Fibroblast of lung (primary cell): ENCODE data around the gene SMPD2. TPM values are rescaled to one million over a fixed set of nuclear protein-coding genes. Genes with fewer than 3 reads are reported as not detected.

Experiments used
- DNase-seq, 2 donors: peaks; one replicate each; pipeline versions ENCODE4 v3.0.0 to v3.0.0-alpha.2; 2010; ENCODE audit warnings: low read depth in 2 of 2
- H2AFZ ChIP-seq: 2 replicates; pipeline ENCODE4 v1.5.1; 2012; ENCODE audit warnings: low read length, control low read depth, inconsistent platforms
- H3K27ac ChIP-seq: 2 replicates; pipeline ENCODE4 v1.5.1; 2011; ENCODE audit warnings: low read length, control low read depth; ENCODE audit not compliant: insufficient read depth
- H3K27me3 ChIP-seq: 2 replicates; pipeline ENCODE4 v1.5.1; 2011; ENCODE audit warnings: mild to moderate bottlenecking, low read length; ENCODE audit not compliant: control insufficient read depth, insufficient read depth
- H3K36me3 ChIP-seq: 2 replicates; pipeline ENCODE4 v1.5.1; 2011; ENCODE audit warnings: low read length; ENCODE audit not compliant: control insufficient read depth, insufficient read depth
- H3K4me1 ChIP-seq: 2 replicates; pipeline ENCODE4 v1.5.1; 2011; ENCODE audit warnings: low read length; ENCODE audit not compliant: control insufficient read depth, insufficient read depth; ENCODE audit errors: extremely low read depth
- H3K4me2 ChIP-seq: 2 replicates; pipeline ENCODE4 v1.5.1; 2011; ENCODE audit warnings: low read length, control low read depth; ENCODE audit not compliant: insufficient read depth; ENCODE audit errors: extremely low read depth
- H3K4me3 ChIP-seq, 4 experiments: fragments of 200-600 bp in 1 of 4; sonication (generic) in 1 of 4; replicated peaks in 1 of 4; 2 replicates each; pipeline ENCODE4 v1.5.1; 2011 to 2016; ENCODE audit warnings: low read length in 4 of 4, low read depth in 3 of 4, mild to moderate bottlenecking in 3 of 4, control low read depth in 2 of 4, inconsistent platforms in 1 of 4, mixed read lengths in 1 of 4; ENCODE audit not compliant: insufficient read depth in 1 of 4; ENCODE audit errors: control extremely low read depth in 1 of 4
- H3K79me2 ChIP-seq: 2 replicates; pipeline ENCODE4 v1.5.1; 2012; ENCODE audit warnings: mild to moderate bottlenecking, low read length, inconsistent platforms; ENCODE audit not compliant: control insufficient read depth, insufficient read depth
- H3K9ac ChIP-seq: 2 replicates; pipeline ENCODE4 v1.5.1; 2011; ENCODE audit warnings: mild to moderate bottlenecking, low read length, control low read depth; ENCODE audit not compliant: insufficient read depth
- H3K9me3 ChIP-seq: 2 replicates; pipeline ENCODE4 v1.5.1; 2012; ENCODE audit warnings: low read depth, low read length; ENCODE audit not compliant: control insufficient read depth, insufficient read depth
- H4K20me1 ChIP-seq: 2 replicates; pipeline ENCODE4 v1.5.1; 2011; ENCODE audit warnings: low read length; ENCODE audit not compliant: control insufficient read depth, insufficient read depth; ENCODE audit errors: extremely low read depth
- EZH2 ChIP-seq: IDR thresholded peaks from 2 replicates; pipeline ENCODE4 v1.5.1; 2012; ENCODE audit warnings: low read length, control low read depth, mild to moderate bottlenecking; ENCODE audit errors: missing control alignments
- polyA plus RNA-seq, 2 donors: library from polyadenylated mRNA; depleted of rRNA in 1 of 2; stranded (reverse) in 1 of 2; unstranded in 1 of 2; fragments of >200 nt; gene quantifications; 2 replicates each; pipeline ENCODE4 v1.2.1, GENCODE V29; 2011 to 2012; ENCODE audit warnings: missing spikeins in 1 of 2
- total RNA-seq: library from RNA; depleted of rRNA; stranded (reverse); fragments of >200 nt; gene quantifications from 2 replicates; pipeline ENCODE4 v1.2.1, GENCODE V29; 2014
- TF ChIP-seq, protein P1 (sequence below), 2 donors: IDR thresholded peaks in 1 of 2; conservative IDR thresholded peaks in 1 of 2; 1 replicate in 1 of 2; 2 replicates in 1 of 2; pipeline ENCODE4 v1.5.1; 2011 to 2012; ENCODE audit warnings: low read length in 2 of 2, control low read depth in 1 of 2, inconsistent platforms in 1 of 2, low read depth in 1 of 2, mild to moderate bottlenecking in 1 of 2

Gene SMPD2
- total and polyA plus RNA-seq, 2 donors (not counting 1 experiment from before 2014, with no cell fraction given): 5.5 to 7.9 TPM

DNA sequence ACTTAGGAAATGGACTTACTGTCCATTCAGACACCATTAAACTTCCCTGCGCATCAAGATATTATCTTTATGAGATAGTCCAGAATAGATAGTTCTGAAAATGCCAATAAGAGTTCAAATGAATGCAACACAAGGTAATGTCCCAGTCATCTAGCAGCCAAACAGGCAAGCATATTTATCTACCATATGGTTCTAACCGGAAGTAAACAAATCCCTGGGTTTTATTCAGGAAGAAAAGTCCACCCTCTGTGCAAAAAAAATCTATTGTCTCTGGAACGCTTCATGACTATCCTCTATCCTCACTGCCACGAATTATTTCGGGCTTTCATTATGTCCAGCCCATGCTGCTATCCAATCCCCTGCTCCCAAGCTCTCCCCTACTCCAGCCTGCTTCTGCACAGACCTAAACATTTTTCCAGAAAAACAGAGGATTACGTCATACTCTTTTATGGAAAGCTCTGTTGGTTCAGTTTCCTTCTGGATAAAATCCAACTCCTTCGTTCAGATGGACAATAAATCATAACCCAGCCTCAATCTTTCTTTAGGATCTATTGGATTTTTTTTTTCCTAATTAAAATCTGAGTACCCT lies 11.5 kb upstream of the SMPD2 start:
- H3K9me3 ChIP-seq: no peaks in the 10 kb centered on the region
- H3K4me3 ChIP-seq: peak overlapping the region in 1 of 4 experiments; percentile 10
- no peaks in the 10 kb centered on the region for H3K36me3 ChIP-seq
- no peaks in the 10 kb centered on the region for H3K27me3 ChIP-seq
- H3K27ac ChIP-seq: no peak overlapping the region
- H4K20me1 ChIP-seq: no peaks in the 10 kb centered on the region
- no peaks in the 10 kb centered on the region for H3K79me2 ChIP-seq
- DNase-seq: peak; percentile 32 to 82
- no peak for TF ChIP-seq EZH2
- TF ChIP-seq, protein P1, sequence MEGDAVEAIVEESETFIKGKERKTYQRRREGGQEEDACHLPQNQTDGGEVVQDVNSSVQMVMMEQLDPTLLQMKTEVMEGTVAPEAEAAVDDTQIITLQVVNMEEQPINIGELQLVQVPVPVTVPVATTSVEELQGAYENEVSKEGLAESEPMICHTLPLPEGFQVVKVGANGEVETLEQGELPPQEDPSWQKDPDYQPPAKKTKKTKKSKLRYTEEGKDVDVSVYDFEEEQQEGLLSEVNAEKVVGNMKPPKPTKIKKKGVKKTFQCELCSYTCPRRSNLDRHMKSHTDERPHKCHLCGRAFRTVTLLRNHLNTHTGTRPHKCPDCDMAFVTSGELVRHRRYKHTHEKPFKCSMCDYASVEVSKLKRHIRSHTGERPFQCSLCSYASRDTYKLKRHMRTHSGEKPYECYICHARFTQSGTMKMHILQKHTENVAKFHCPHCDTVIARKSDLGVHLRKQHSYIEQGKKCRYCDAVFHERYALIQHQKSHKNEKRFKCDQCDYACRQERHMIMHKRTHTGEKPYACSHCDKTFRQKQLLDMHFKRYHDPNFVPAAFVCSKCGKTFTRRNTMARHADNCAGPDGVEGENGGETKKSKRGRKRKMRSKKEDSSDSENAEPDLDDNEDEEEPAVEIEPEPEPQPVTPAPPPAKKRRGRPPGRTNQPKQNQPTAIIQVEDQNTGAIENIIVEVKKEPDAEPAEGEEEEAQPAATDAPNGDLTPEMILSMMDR (conservative IDR thresholded peaks at IDR 0.05 in 1 of 2, IDR thresholded peaks at IDR 0.05 in 1 of 2; ENCODE audit: low read depth in 1 of 2, low read length in 2 of 2): no peak
- no peaks in the 10 kb centered on the region for H3K4me1 ChIP-seq
- H2AFZ ChIP-seq: peak overlapping the region; percentile 1
- no peak overlapping the region for H3K4me2 ChIP-seq
- no peak overlapping the region for H3K9ac ChIP-seq

DNA sequence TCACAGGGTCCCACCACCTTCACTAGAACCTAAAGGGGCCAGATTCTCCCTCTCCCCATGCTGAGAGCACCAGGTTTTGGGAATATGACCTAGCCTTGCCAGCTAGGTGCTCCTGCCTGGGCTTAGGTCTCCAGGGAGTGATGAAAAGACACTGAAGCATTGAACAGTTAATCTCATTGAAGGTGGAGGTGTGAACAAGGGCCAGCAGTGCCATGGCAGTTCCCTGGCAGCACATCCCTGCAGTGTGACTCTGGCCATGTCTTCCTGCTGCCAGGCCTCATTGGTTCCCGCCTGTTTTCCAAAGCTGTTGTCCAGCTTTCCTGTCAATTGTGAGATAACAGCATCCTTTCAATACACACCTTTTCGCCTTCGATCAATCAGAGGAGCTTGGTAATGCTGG lies 11.0 kb upstream of the SMPD2 start:
- no peak overlapping the region for H3K4me2 ChIP-seq
- no peak overlapping the region for H2AFZ ChIP-seq
- H3K4me3 ChIP-seq: no peak overlapping the region
- no peaks in the 10 kb centered on the region for H3K27me3 ChIP-seq
- H4K20me1 ChIP-seq: no peaks in the 10 kb centered on the region
- H3K27ac ChIP-seq: no peak overlapping the region
- no peaks in the 10 kb centered on the region for H3K4me1 ChIP-seq
- H3K9ac ChIP-seq: no peak overlapping the region
- H3K79me2 ChIP-seq: no peaks in the 10 kb centered on the region
- TF ChIP-seq, protein P1 (conservative IDR thresholded peaks at IDR 0.05 in 1 of 2, IDR thresholded peaks at IDR 0.05 in 1 of 2; ENCODE audit: low read depth in 1 of 2, low read length in 2 of 2): no peak
- TF ChIP-seq EZH2: no peak
- no peaks in the 10 kb centered on the region for H3K36me3 ChIP-seq
- no peaks in the 10 kb centered on the region for H3K9me3 ChIP-seq
- no peak for DNase-seq

DNA sequence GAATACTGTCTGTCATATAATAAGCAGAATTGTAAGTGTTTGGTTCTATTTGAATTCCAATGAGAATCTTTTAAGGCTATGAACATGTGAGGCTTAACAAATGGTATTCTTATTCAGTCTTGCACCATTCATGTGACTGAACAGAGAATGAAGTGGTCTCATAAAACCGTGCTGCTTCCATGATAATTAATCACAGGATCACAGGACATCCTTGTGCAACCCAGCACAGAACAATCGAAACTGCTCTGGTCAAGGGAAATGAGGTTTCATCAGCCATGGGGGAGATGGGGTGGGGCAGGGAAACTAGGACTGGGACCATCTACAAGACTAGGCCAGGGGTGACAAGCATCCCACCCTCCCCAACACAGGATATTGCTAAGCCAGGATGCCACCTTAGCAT lies 6.1 kb upstream of the SMPD2 start:
- H3K27me3 ChIP-seq: no peaks in the 10 kb centered on the region
- H3K9ac ChIP-seq: no peak overlapping the region
- H3K79me2 ChIP-seq: no peaks in the 10 kb centered on the region
- H3K4me1 ChIP-seq: no peaks in the 10 kb centered on the region
- H3K27ac ChIP-seq: no peak overlapping the region
- H2AFZ ChIP-seq: no peak overlapping the region
- DNase-seq: peak in 1 of 2 donors; percentile 22
- H3K4me3 ChIP-seq: no peak overlapping the region
- no peaks in the 10 kb centered on the region for H4K20me1 ChIP-seq
- H3K36me3 ChIP-seq: no peaks in the 10 kb centered on the region
- no peak overlapping the region for H3K4me2 ChIP-seq
- TF ChIP-seq, protein P1 (conservative IDR thresholded peaks at IDR 0.05 in 1 of 2, IDR thresholded peaks at IDR 0.05 in 1 of 2; ENCODE audit: low read depth in 1 of 2, low read length in 2 of 2): no peak
- no peaks in the 10 kb centered on the region for H3K9me3 ChIP-seq
